Measurements from ENCODE around the gene ACOXL.

ACOXL gene

GRCh38 chr2:110708455-110708854 is 23.9 kb upstream of the ACOXL start:
- H3K4me3 ChIP-seq (ENCODE audit: insufficient read depth in 1 of 2, low read depth in 1 of 2, low read length in 2 of 2): no peak overlapping the region
- H4K8ac ChIP-seq (ENCODE audit: low read length): no peak overlapping the region
- no peak overlapping the region for H2AFZ ChIP-seq (ENCODE audit: low read depth, low read length)
- H3K4me1 ChIP-seq (ENCODE audit: control insufficient read depth, insufficient read depth, low read depth, low read length): no peaks in the 10 kb centered on the region
- H2BK5ac ChIP-seq (ENCODE audit: low read depth, low read length, poor library complexity, severe bottlenecking): no peak overlapping the region
- no peak overlapping the region for H2BK120ac ChIP-seq (ENCODE audit: low read depth, low read length)
- H3K27ac ChIP-seq (ENCODE audit: low read length, poor library complexity, severe bottlenecking): no peak overlapping the region
- H2AK5ac ChIP-seq (ENCODE audit: low read length, severe bottlenecking): no peak overlapping the region
- DNase-seq: no peak
- 44% methylated on average over 1 of the region's 1 CpG for WGBS
- H3K79me1 ChIP-seq (replicated peaks; ENCODE audit: low read length, poor library complexity, severe bottlenecking): no peaks in the 10 kb centered on the region
- H3K4me2 ChIP-seq (ENCODE audit: low read length, poor library complexity, severe bottlenecking): no peak overlapping the region
- no peak overlapping the region for H2BK12ac ChIP-seq (ENCODE audit: low read length in 2 of 2)
- no peak overlapping the region for H3K18ac ChIP-seq (ENCODE audit: low read depth in 1 of 2, low read length in 2 of 2)
- no peak overlapping the region for H3K4ac ChIP-seq (ENCODE audit: low read depth in 1 of 2, low read length in 2 of 2)
- H2BK15ac ChIP-seq (ENCODE audit: low read depth, poor library complexity, severe bottlenecking): no peak overlapping the region
- no peak overlapping the region for H3K14ac ChIP-seq (ENCODE audit: low read length in 2 of 2)
- no peak overlapping the region for H3K9ac ChIP-seq (ENCODE audit: low read length)
- peaks cover 40 to 46% of the 10 kb centered on the region in 2 experiments for H3K27me3 ChIP-seq (ENCODE audit: control insufficient read depth in 1 of 2, insufficient read depth in 1 of 2, low read length in 2 of 2)
- no peak overlapping the region for H3K23ac ChIP-seq (ENCODE audit: low read length in 2 of 2)
- no peaks in the 10 kb centered on the region for H3K36me3 ChIP-seq (ENCODE audit: control insufficient read depth in 1 of 2, insufficient read depth in 2 of 2, low read depth in 1 of 2, low read length in 2 of 2)
- H4K91ac ChIP-seq (ENCODE audit: low read length): no peak overlapping the region
- H3K9me3 ChIP-seq (ENCODE audit: control insufficient read depth, low read length): no peaks in the 10 kb centered on the region

GRCh38 chr2:110712737-110713136 is 19.6 kb upstream of the ACOXL start:
- H3K4ac ChIP-seq (ENCODE audit: low read depth in 1 of 2, low read length in 2 of 2): no peak overlapping the region
- no peak overlapping the region for H2AK5ac ChIP-seq (ENCODE audit: low read length, severe bottlenecking)
- no peaks in the 10 kb centered on the region for H3K36me3 ChIP-seq (ENCODE audit: control insufficient read depth in 1 of 2, insufficient read depth in 2 of 2, low read depth in 1 of 2, low read length in 2 of 2)
- H3K9me3 ChIP-seq (ENCODE audit: control insufficient read depth, low read length): no peaks in the 10 kb centered on the region
- H2BK5ac ChIP-seq (ENCODE audit: low read depth, low read length, poor library complexity, severe bottlenecking): no peak overlapping the region
- no peak overlapping the region for H3K23ac ChIP-seq (ENCODE audit: low read length in 2 of 2)
- DNase-seq: no peak
- WGBS: 100% methylated on average over 1 of the region's 1 CpG
- H3K79me1 ChIP-seq (replicated peaks; ENCODE audit: low read length, poor library complexity, severe bottlenecking): no peaks in the 10 kb centered on the region
- no peak overlapping the region for H2BK12ac ChIP-seq (ENCODE audit: low read length in 2 of 2)
- no peak overlapping the region for H3K27ac ChIP-seq (ENCODE audit: low read length, poor library complexity, severe bottlenecking)
- no peak overlapping the region for H3K4me2 ChIP-seq (ENCODE audit: low read length, poor library complexity, severe bottlenecking)
- no peak overlapping the region for H4K8ac ChIP-seq (ENCODE audit: low read length)
- H4K91ac ChIP-seq (ENCODE audit: low read length): no peak overlapping the region
- H2AFZ ChIP-seq (ENCODE audit: low read depth, low read length): no peak overlapping the region
- peaks cover 31 to 47% of the 10 kb centered on the region in 2 experiments for H3K27me3 ChIP-seq (ENCODE audit: control insufficient read depth in 1 of 2, insufficient read depth in 1 of 2, low read length in 2 of 2)
- no peak overlapping the region for H2BK15ac ChIP-seq (ENCODE audit: low read depth, poor library complexity, severe bottlenecking)
- H3K4me3 ChIP-seq (ENCODE audit: insufficient read depth in 1 of 2, low read depth in 1 of 2, low read length in 2 of 2): no peak overlapping the region
- H2BK120ac ChIP-seq (ENCODE audit: low read depth, low read length): no peak overlapping the region
- H3K4me1 ChIP-seq (ENCODE audit: control insufficient read depth, insufficient read depth, low read depth, low read length): no peaks in the 10 kb centered on the region
- no peak overlapping the region for H3K18ac ChIP-seq (ENCODE audit: low read depth in 1 of 2, low read length in 2 of 2)
- no peak overlapping the region for H3K9ac ChIP-seq (ENCODE audit: low read length)
- no peak overlapping the region for H3K14ac ChIP-seq (ENCODE audit: low read length in 2 of 2)

DNA sequence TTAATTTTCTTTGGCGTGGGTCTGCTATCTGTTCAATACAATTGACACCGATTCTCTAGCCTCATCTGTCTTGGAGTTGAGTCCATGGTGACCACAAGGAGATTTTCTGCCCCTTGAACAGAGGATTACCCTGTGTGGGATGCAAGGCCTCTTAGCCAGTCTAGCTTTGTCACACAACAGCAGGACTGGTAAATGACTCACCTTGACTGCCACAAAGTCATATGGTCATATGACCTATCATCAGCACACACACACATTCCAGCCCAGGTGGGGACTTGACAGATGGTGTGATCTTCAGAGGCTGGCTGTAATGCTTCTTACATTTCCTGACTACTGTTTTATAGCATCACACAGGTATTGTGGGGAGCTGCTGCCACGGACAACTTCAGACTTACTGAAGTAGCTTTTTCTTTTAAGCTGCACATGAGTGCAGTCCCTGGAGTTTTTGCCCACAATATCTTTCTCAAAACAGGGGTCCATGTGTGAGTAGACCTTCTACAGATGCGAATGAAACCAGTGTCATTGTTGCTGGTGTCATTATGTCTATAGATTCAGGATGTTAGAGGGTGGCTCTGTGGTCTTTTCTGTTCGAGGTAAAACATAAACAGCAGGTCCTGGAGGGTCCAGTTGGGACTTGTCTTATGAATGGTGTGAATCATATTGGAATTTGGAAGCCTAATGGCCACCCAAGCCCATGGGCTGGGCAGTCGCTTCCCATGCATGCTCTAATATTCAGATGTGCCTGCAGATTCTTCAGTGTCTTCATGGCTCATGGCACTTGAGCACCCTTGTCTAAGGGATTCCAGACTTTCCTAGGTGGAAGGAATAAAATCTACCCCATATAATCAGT is 18.6 kb upstream of the ACOXL start:
- Histone ChIP-seq H3K4ac (ENCODE audit: low read depth in 1 of 2, low read length in 2 of 2) (no peak overlapping the region), H3K9me3 (ENCODE audit: control insufficient read depth, low read length) (no peaks in the 10 kb centered on the region), H4K8ac (ENCODE audit: low read length) (no peak overlapping the region), H3K18ac (ENCODE audit: low read depth in 1 of 2, low read length in 2 of 2) (no peak overlapping the region), H2BK15ac (ENCODE audit: low read depth, poor library complexity, severe bottlenecking) (no peak overlapping the region), H2AFZ (ENCODE audit: low read depth, low read length) (no peak overlapping the region), H3K9ac (ENCODE audit: low read length) (no peak overlapping the region), H3K14ac (ENCODE audit: low read length in 2 of 2) (no peak overlapping the region), H3K4me1 (ENCODE audit: control insufficient read depth, insufficient read depth, low read depth, low read length) (no peaks in the 10 kb centered on the region), H4K91ac (ENCODE audit: low read length) (no peak overlapping the region), H2BK12ac (ENCODE audit: low read length in 2 of 2) (no peak overlapping the region), H2AK5ac (ENCODE audit: low read length, severe bottlenecking) (no peak overlapping the region), H3K27ac (ENCODE audit: low read length, poor library complexity, severe bottlenecking) (no peak overlapping the region), H2BK5ac (ENCODE audit: low read depth, low read length, poor library complexity, severe bottlenecking) (no peak overlapping the region), H3K27me3 (ENCODE audit: control insufficient read depth in 1 of 2, insufficient read depth in 1 of 2, low read length in 2 of 2) (peaks cover 23 to 49% of the 10 kb centered on the region in 2 experiments), H3K4me2 (ENCODE audit: low read length, poor library complexity, severe bottlenecking) (no peak overlapping the region), H2BK120ac (ENCODE audit: low read depth, low read length) (no peak overlapping the region), H3K36me3 (ENCODE audit: control insufficient read depth in 1 of 2, insufficient read depth in 2 of 2, low read depth in 1 of 2, low read length in 2 of 2) (no peaks in the 10 kb centered on the region), H3K23ac (ENCODE audit: low read length in 2 of 2) (no peak overlapping the region), H3K4me3 (ENCODE audit: insufficient read depth in 1 of 2, low read depth in 1 of 2, low read length in 2 of 2) (no peak overlapping the region), H3K79me1 (replicated peaks; ENCODE audit: low read length, poor library complexity, severe bottlenecking) (no peaks in the 10 kb centered on the region)
- 82% methylated on average over 6 of the region's 6 CpGs for WGBS
- no peak for DNase-seq

- Histone ChIP-seq H3K36me3 (ENCODE audit: control insufficient read depth in 1 of 2, insufficient read depth in 2 of 2, low read depth in 1 of 2, low read length in 2 of 2) (no peaks in the 10 kb centered on the region), H3K4me1 (ENCODE audit: control insufficient read depth, insufficient read depth, low read depth, low read length) (no peaks in the 10 kb centered on the region), H3K27ac (ENCODE audit: low read length, poor library complexity, severe bottlenecking) (no peak overlapping the region), H3K4me2 (ENCODE audit: low read length, poor library complexity, severe bottlenecking) (no peak overlapping the region), H2AK5ac (ENCODE audit: low read length, severe bottlenecking) (no peak overlapping the region), H3K27me3 (ENCODE audit: control insufficient read depth in 1 of 2, insufficient read depth in 1 of 2, low read length in 2 of 2) (peaks cover 23 to 54% of the 10 kb centered on the region in 2 experiments), H2BK12ac (ENCODE audit: low read length in 2 of 2) (no peak overlapping the region), H4K91ac (ENCODE audit: low read length) (no peak overlapping the region), H3K23ac (ENCODE audit: low read length in 2 of 2) (no peak overlapping the region), H3K9ac (ENCODE audit: low read length) (no peak overlapping the region), H3K79me1 (replicated peaks; ENCODE audit: low read length, poor library complexity, severe bottlenecking) (no peaks in the 10 kb centered on the region), H3K4ac (ENCODE audit: low read depth in 1 of 2, low read length in 2 of 2) (no peak overlapping the region), H3K4me3 (ENCODE audit: insufficient read depth in 1 of 2, low read depth in 1 of 2, low read length in 2 of 2) (no peak overlapping the region), H3K14ac (ENCODE audit: low read length in 2 of 2) (no peak overlapping the region), H4K8ac (ENCODE audit: low read length) (no peak overlapping the region), H3K9me3 (ENCODE audit: control insufficient read depth, low read length) (no peaks in the 10 kb centered on the region), H3K18ac (ENCODE audit: low read depth in 1 of 2, low read length in 2 of 2) (no peak overlapping the region), H2AFZ (ENCODE audit: low read depth, low read length) (no peak overlapping the region), H2BK120ac (ENCODE audit: low read depth, low read length) (no peak overlapping the region), H2BK15ac (ENCODE audit: low read depth, poor library complexity, severe bottlenecking) (no peak overlapping the region), H2BK5ac (ENCODE audit: low read depth, low read length, poor library complexity, severe bottlenecking) (no peak overlapping the region)
- DNase-seq: no peak
- 80% methylated on average over 4 of the region's 6 CpGs for WGBS
Measured at GRCh38 chr2:110714452-110715224, 17.7 kb upstream of the ACOXL start.

Measured in mesenchymal stem cell (in vitro differentiated cells and primary cell).